ENCODE data around the gene DYNC1I1.

- TF ChIP-seq ATF3 (CRISPR knock-in tag; IDR thresholded peaks at IDR 0.05) (no peak), STAT6 (CRISPR knock-in tag; IDR thresholded peaks at IDR 0.05; ENCODE audit: borderline replicate concordance) (no peak), ZBTB4 (CRISPR knock-in tag; IDR thresholded peaks at IDR 0.05; ENCODE audit: borderline replicate concordance) (no peak), LCORL (IDR thresholded peaks at IDR 0.05) (no peak), LCORL (CRISPR knock-in tag; IDR thresholded peaks at IDR 0.05) (no peak), ZNF407 (CRISPR knock-in tag; IDR thresholded peaks at IDR 0.05; ENCODE audit: not compliant biosample characterization) (no peak), ZNF652 (CRISPR knock-in tag; IDR thresholded peaks at IDR 0.05; ENCODE audit: borderline replicate concordance, low read depth) (no peak), EZH2 (conservative IDR thresholded peaks at IDR 0.05; ENCODE audit: low read depth, low read length) (no peak), MAFF (IDR thresholded peaks at IDR 0.05; ENCODE audit: low read depth, low read length) (0 out of 2 replicates have a peak, but pooled peaks have one; percentile 10), MED1 (CRISPR knock-in tag; IDR thresholded peaks at IDR 0.05) (no peak)
Observed at GRCh38 chr7:95980167-95980566, 207.8 kb downstream of the DYNC1I1 start.

All from HepG2 (cell line).